HG03354 (cell line): Measurements from ENCODE around the gene ARHGAP26.

Source experiments
- ATAC-seq: cut with Tn5 transposase; IDR thresholded peaks from one replicate; pipeline ENCODE4 v1.9.1; 2021; ENCODE audit warnings: mild to moderate bottlenecking; ENCODE audit not compliant: unreplicated experiment, poor library complexity, severe bottlenecking

Gene ARHGAP26

GRCh38 chr5:142886211-142886610 lies 116.0 kb downstream of the ARHGAP26 start:
- ATAC-seq, result no peak

- ATAC-seq, result no peak
These were observed 116.8 kb downstream of the ARHGAP26 start for GRCh38 chr5:142886956-142887355.

DNA sequence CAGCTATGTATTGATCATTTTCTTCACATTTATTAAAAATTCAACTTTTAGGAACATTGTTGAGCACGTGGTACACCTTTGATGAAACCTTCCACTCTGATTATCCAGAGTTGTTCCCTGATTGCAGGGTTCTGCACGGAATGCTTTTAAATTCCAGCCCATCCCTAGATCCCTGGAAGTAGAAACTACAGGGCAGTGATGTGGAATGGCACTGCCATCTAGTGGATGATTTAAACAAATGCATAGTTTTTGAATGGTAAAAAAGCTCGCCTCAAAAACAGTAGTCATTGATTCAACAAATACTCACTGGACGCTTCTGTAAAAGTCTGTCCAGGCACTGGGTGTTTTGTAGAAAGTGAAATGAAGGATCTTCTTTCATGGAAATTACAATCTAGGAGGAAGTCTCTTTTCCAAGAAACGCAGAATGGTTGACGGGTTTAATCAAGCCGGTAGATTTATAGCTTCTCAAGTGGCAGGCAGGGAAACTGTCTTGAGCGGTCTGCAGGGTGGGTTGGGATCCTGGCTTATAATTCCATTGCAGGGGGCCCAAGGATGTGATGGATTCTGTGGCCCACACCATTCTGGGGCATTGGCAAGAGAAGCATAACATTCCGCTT lies 118.4 kb downstream of the ARHGAP26 start:
- ATAC-seq, result no peak

- no peak for ATAC-seq
These were observed 121.8 kb downstream of the ARHGAP26 start for GRCh38 chr5:142892021-142892420.

DNA sequence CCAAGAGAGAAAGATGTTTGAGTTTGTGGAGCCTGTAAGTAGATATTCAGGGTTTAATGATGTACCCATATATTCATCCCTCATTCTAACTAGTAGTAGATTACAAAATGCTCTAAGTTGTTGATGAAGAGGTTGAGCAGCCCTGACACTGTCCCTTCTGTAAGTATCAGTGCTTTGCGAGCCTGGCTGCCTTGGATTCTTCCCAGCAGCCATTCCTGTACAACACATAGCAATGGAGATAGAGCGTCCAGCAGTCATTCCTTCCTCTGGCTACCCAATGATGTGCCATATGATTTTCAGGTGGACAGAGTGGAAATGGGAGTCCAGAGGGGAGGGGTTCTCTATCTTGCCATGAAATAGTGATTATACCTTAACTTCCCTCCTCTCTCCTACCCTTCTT lies 124.1 kb downstream of the ARHGAP26 start:
- no peak for ATAC-seq

DNA sequence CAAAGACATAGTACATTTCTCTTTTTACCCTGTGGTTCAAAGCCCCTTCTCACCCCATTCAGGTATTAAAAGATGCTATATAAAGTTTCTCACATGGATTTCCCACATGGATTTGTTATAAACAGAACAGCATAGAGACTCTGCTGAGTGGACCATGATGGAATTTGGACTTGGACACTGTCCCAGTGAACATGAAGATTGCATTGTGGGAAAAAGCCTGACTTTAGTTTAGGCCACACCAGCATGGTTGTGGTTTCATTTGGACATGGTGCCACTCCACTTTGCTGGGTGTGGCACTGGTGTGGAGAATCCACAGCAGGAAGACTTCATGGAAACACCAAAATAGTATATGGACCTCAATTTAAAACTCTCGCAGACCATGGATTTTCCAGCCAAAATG lies 124.6 kb downstream of the ARHGAP26 start:
- no peak for ATAC-seq

DNA sequence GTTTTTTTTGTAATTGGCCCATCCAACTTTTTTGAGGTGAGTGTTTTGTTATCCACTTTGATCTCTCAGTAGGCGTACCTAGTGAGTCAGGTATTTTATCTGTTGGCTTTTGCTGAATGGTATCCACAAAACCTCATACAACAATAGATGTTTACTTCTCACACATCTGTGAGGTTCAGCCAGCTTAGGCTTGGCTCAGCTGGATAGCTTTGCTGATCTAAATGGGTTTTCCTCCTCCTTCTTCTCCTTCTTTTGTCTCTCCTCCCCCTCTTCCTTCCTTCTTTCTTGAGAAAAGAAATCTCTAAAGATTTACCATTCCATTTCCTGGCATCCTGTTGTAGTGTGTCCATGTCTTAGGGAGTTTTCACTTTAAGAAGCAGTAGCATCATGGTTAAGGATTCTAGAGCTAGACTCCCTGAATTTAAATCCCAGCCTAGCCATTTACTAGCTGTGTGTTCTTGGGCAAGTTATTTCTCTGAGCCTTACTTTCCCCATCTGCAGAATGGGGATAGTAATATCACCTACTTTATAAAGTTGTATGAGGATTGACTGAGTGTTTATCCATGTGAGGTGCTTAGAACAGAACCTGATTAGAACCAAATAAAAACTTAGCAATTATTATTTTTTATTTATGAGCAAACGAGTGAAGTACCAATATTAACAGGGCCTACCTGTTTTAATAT lies 126.3 kb downstream of the ARHGAP26 start:
- ATAC-seq, result no peak

DNA sequence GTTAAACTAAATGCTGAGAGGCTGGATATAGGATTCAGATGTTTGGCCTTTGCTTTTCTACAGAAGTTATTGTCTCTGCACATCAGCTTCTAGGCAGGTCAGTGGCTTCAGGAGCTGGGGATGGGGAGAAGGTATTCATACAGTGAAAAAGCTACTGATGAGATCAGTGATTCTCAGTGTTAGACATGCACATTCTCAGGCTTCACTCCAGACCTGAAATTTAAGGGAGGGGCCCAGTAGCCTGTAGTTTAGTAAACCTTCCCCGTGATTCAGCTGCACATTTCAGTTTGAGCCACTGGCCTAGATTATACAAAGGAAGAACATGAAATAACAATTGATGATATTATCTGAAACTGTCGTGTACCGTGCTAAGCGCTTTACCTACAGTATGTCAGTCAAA lies 127.2 kb downstream of the ARHGAP26 start:
- no peak for ATAC-seq

GRCh38 chr5:142900927-142901326 lies 130.8 kb downstream of the ARHGAP26 start:
- ATAC-seq, result no peak

DNA sequence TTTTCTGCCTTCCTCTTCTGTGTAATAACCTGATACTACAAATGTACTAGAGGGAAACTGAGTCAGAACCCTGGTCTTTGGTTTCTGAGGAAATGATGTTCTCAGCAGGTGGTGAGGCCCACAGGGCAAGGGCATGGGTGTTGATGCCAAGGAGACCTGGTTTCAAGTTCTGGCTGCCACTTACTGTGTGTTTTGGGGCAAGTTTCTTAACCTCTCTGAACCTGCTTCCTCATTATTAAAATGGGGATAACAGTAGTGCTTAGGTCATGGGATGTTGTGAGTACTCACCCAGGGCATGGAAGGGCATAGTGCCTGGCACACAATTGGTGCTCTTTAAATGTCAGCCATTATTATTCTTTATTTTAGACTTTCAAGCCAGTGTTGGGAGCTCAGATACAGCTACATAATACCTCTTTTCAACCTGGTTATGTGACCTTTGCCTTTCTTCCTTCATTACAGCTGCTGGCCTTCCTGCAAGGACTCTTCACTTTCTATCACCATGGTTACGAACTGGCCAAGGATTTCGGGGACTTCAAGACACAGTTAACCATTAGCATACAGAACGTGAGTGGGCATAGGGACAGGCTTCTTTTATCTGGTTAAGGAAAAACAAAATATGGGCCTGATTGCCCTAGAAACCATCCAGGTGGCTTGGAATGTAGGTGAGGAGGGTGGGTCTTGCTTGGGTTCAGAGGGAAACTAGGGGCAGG lies 131.5 kb downstream of the ARHGAP26 start:
- no peak for ATAC-seq

- no peak for ATAC-seq
These were observed 132.2 kb downstream of the ARHGAP26 start for GRCh38 chr5:142902186-142902965.

GRCh38 chr5:142904416-142904815 lies 134.2 kb downstream of the ARHGAP26 start:
- no peak for ATAC-seq

- no peak for ATAC-seq
These were observed 135.2 kb downstream of the ARHGAP26 start for GRCh38 chr5:142905348-142905747.

DNA sequence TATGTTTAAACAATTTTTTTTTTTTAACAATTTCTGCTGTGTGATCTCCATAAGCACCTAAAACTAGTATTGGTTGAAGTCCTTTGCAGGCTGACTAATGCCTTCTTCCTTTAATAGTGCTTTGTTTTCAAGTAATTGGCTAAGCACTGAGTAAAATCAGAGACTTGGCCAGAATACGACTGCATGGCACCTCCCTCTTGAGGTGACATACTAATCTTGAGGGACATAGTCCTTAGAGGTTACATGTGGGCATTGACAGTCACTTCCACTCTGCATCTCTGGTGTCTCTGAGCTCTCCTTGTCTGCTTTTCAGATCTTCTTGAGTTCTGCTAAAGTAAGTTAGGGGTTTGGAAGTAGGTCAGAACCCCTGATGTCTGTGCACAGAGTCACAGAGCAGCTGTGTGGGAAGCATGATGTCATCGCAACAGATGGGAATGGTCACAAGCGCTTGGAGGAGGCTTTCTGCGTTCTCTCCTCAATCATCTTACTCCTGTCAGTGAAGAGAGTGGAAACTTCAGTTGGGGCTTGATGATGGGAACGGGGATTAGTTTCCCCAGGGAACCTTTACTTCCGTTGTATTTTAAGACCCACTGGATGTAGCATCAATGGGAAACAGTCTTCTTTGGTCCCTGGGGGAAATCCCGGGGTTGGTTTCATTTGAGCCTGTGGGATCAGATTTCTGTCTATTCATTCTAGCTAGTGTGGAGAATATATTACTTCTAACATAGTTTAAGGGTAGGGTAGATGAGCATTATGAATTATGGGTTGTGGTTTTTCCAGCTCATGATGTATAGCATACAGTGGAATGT lies 136.9 kb downstream of the ARHGAP26 start:
- ATAC-seq, result no peak

GRCh38 chr5:142908659-142909058 lies 138.5 kb downstream of the ARHGAP26 start:
- ATAC-seq, result no peak

GRCh38 chr5:142910128-142910527 lies 140.0 kb downstream of the ARHGAP26 start:
- no peak for ATAC-seq

- no peak for ATAC-seq
These were observed 141.0 kb downstream of the ARHGAP26 start for GRCh38 chr5:142911170-142911569.

DNA sequence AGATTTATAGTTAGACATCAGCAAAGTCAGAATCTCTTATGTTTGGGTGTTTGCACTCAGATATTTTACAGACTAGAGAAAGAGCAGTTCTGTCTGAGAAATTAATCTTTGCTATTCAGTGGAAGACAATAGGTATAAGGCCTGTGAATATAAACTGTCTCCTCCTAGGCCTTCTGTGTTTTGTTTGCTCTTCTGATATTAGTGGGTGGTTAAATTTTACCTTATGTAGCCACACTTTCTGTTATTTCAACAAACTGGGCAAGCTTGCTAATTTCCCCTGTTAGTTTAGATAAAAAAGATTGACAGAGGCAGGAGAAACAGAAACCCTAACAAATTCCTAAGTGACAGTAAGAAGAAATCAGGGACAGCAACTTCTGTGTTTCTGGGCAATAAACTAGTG lies 141.6 kb downstream of the ARHGAP26 start:
- ATAC-seq, result no peak

DNA sequence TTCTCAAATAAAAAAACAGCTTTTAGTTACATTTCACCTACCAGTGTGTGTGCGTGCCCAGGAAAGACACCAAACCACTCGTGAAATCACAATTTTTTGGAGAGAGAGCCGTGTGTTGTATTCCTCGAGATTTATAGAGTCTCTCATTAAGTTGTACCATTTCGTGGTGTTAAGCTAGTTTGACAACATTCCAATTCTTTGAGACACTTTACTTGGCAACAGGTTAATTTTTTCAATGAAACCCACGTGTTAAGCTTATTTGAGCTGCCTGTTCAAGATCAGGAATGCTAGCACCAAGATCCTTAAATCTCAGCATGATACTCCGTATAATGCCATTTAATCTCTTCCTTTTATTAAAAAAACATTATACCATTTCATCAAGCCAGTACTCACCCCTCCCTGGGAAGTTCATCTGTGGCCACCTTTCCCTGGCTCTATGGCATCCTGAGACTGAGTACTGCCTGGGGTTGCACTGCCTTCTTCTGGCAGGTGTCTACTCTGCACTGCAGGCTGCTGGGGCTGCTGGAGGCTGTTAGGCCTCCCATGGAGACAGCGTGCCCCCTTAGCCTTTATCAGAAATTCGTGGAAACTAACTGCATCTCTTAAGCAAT lies 143.7 kb downstream of the ARHGAP26 start:
- no peak for ATAC-seq
